HG02571 (cell line): Measurements from ENCODE around the gene ABCG1.

ENCODE experiments used
- ATAC-seq: cut with Tn5 transposase; IDR thresholded peaks from one replicate; pipeline ENCODE4 v1.9.1; 2021; ENCODE audit warnings: mild to moderate bottlenecking, moderate library complexity; ENCODE audit not compliant: unreplicated experiment

The ABCG1 gene

GRCh38 chr21:42343101-42343500 lies 124.2 kb downstream of the ABCG1 start:
- ATAC-seq = no peak

GRCh38 chr21:42343556-42343955 lies 124.6 kb downstream of the ABCG1 start:
- no peak for ATAC-seq

GRCh38 chr21:42343963-42344510 lies 125.1 kb downstream of the ABCG1 start:
- ATAC-seq = no peak

GRCh38 chr21:42344631-42345030 lies 125.7 kb downstream of the ABCG1 start:
- ATAC-seq = no peak

GRCh38 chr21:42346441-42346840 lies 127.5 kb downstream of the ABCG1 start:
- ATAC-seq = no peak
